Hematopoietic multipotent progenitor cell treated with erythropoietin and hydrocortisone succinate and interleukin-3 and kit ligand, for 15 days (in vitro differentiated cells): ENCODE results near the gene FGFR4.

Experiments
- DNase-seq: peaks from one replicate; pipeline ENCODE4 v3.0.0-alpha.2; 2015; ENCODE audit warnings: low spot score

The FGFR4 gene

GRCh38 chr5:177103523-177104253, 17.0 kb downstream of the FGFR4 start:
- DNase-seq = no peak

DNA sequence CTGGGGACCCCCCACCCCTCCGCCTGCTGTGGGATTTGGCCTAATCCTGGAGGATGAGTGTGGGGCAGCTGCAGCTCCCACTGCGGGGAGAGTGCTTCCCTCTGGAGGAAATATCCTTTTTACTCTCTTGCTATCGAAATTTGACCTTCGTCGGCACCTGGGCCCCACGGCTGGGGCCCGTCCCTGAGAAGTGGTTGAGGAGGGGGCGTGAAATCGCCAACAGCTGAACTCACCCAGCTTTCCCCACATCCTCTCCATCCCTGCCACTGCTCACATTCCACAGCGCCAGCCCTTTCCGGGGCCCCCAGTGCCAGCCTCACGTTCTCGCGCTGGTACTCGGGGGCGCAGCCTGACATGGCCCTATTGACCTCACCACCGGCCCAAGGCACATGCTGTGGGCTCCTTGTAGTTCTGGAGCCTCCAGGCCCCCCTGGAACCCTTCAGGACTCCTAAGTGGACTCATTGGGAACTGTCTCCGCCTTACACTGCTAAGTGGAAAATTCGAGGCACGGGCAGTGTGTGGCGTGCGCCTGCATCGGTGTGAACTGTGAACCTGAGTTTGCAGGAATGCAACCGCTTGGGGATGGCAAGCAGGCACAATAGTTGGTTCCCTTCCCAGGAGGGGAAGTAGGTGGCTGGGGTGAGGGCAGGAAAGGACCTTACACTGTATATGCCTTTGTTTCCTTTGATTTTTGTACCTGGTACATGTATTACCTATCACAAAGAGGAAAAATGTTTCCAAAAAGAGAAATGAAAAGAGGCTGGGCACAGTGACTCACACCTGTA, 19.2 kb downstream of the FGFR4 start:
- no peak for DNase-seq

GRCh38 chr5:177107159-177107558, 20.4 kb downstream of the FGFR4 start:
- no peak for DNase-seq

DNA sequence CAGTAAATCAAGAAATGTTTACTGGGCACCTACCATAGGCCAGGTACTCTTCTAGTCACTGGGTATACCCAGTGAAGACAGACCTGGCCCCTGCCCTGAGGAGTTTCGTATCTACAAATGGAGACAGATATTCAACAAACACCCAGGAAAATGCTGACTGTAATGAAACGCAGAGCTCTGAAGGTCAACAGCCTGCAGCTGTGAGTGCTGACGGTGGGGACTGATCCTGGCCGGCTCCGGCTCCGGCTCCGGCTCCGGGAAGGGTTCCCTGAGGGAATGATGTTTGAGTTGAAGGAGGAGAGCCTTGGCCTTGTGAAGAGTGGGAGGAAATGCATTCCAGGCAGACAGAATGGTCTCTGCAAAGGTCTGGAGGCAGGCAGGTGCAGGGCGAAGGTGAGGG, 23.1 kb downstream of the FGFR4 start:
- DNase-seq = no peak

GRCh38 chr5:177111720-177112394, 25.1 kb downstream of the FGFR4 start:
- peak; percentile 66 for DNase-seq

DNA sequence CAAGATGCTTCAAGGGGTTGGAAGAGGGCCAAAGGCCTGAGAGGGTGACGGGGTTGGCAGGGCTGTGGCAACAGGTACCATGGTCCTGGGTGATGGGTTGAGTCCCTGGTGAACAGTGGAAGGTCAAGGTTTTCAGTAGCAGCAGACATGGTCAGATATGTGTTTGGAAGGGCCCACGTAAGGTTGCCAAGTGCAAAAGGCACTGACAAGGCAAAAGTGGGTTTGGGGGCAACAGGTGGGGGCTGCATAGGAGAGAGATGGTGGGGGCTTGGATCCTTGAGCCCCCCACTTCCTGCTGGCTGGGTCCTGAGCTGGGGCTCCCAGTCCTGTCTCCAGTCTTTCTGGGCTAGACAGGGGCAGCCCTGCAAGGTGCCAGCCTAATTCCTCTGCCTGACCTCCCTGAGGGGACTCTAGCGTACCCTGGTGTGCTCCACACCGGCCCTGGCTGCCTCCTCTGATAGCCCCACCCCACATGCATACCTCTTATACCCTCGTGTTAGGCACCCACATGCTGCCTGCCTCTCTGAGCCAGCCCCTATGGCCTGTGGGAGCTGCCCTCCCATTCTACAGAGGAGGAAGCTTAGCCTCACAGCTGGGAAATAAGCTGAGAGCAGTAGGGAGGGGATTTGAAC, 26.0 kb downstream of the FGFR4 start:
- no peak for DNase-seq

GRCh38 chr5:177113566-177114424, 27.1 kb downstream of the FGFR4 start:
- peak; percentile 89 for DNase-seq

GRCh38 chr5:177116631-177117373, 30.1 kb downstream of the FGFR4 start:
- peak; percentile 82 for DNase-seq

DNA sequence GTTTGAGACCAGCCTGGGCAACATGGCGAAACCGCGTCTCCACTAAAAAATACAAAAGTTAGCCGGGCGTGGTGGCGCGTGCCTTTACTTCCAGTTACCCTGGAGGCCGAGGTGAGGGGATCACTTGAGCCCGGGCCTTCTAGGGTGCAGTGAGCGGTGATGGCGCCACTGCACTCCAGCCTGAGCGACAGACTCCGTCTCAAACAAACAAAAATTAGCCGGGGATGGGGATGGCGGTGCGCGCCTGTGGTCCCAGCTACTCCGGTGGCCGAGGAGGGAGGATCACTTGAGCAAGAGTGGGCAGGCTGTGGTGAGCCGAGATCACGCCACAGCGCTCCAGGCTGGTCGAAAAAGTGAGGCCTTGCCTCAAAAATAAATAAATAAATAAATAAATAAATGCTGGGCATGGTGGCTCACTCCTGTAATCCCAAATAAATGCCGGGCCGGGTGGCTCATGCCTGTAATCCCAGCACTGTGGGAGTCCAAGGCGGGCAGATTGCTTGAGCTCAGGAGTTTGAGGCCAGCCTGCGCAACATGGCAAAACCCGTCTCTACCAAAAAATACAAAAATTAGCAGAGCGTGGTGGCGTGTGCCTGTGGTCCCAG, 30.8 kb downstream of the FGFR4 start:
- DNase-seq = no peak

DNA sequence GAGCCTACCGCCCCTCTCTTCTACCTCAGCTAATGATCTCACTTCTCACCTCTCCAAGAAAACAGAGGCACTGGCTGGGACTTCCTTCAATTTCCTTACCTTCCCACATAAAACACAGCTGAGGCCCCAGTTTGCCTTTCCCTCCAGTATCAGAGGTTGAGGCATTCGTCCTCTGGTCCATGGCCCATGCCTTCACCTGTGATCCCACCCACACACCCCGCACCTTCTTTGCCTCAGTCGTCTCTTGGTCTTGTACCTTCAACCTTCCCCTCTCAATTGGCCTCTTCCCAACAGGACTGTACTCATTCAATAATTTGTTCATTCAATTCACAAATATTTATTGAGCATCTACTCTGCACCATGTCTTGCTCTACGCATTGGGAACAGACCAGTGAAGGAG, 35.9 kb downstream of the FGFR4 start:
- DNase-seq = no peak

GRCh38 chr5:177123789-177124485, 37.2 kb downstream of the FGFR4 start:
- no peak for DNase-seq

GRCh38 chr5:177124486-177124991, 37.8 kb downstream of the FGFR4 start:
- DNase-seq = no peak

DNA sequence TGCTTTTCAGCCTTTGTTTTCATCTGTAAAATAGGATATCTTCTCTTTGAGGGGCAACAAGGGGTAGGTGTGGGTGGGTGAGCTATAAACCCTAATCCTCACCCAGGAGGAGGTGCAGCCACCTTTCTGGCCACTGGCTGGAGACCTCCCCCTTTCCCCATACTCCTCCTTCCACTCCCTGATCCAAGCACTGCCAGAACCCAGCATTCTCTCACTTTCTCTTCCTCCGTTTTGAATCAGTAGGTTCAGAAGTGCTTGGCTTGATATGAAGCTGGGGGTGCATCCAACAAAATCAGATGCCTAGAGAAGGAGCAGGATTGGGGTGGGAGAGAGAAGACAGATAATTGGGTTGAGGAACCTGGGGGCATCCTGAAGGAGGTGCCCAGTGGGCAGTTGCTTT, 40.1 kb downstream of the FGFR4 start:
- no peak for DNase-seq

- DNase-seq = no peak
These were observed 41.9 kb downstream of the FGFR4 start for GRCh38 chr5:177128551-177128981.

GRCh38 chr5:177130211-177131018, 43.7 kb downstream of the FGFR4 start:
- DNase-seq = no peak

- DNase-seq = no peak
These were observed 44.3 kb downstream of the FGFR4 start for GRCh38 chr5:177131019-177131320.

- no peak for DNase-seq
These were observed 44.8 kb downstream of the FGFR4 start for GRCh38 chr5:177131352-177132135.
